ENCODE results near the gene KCNH5.

GRCh38 chr14:63050694-63051093 lies 5.4 kb upstream of the KCNH5 start:
- no peak for TF ChIP-seq CTCF (conservative IDR thresholded peaks at IDR 0.05)
- TF ChIP-seq EZH2 (IDR thresholded peaks at IDR 0.05; ENCODE audit: low read depth), result no peak
